Activated naive CD8-positive, alpha-beta T cell treated with anti-CD3 and anti-CD28 coated beads, Interleukin-2, amount 50 U/mL, for 24 hours (primary cell): ENCODE measurements around the gene MSI2.

ENCODE experiments used
- ATAC-seq: fragments of 150-1000 bp; cut with Tn5 transposase; one replicate; pipeline ENCODE4 v1.10.0; 2021
- DNase-seq: peaks from one replicate; pipeline ENCODE4 v3.0.0; 2021
- H3K27ac Mint-ChIP-seq: one replicate; pipeline ENCODE4 v1.8.0; 2021; ENCODE audit warnings: mild to moderate bottlenecking, mixed read lengths
- H3K27me3 Mint-ChIP-seq: one replicate; pipeline ENCODE4 v1.8.0; 2021; ENCODE audit warnings: mixed read lengths
- H3K36me3 Mint-ChIP-seq: one replicate; pipeline ENCODE4 v1.8.0; 2021; ENCODE audit warnings: low read depth, mixed read lengths
- H3K4me1 Mint-ChIP-seq: one replicate; pipeline ENCODE4 v1.8.0; 2021; ENCODE audit warnings: mixed read lengths
- H3K4me3 Mint-ChIP-seq: one replicate; pipeline ENCODE4 v1.8.0; 2021; ENCODE audit warnings: mild to moderate bottlenecking, moderate library complexity, mixed read lengths
- H3K9me3 Mint-ChIP-seq: one replicate; pipeline ENCODE4 v1.8.0; 2021; ENCODE audit warnings: mixed read lengths

The MSI2 gene

DNA sequence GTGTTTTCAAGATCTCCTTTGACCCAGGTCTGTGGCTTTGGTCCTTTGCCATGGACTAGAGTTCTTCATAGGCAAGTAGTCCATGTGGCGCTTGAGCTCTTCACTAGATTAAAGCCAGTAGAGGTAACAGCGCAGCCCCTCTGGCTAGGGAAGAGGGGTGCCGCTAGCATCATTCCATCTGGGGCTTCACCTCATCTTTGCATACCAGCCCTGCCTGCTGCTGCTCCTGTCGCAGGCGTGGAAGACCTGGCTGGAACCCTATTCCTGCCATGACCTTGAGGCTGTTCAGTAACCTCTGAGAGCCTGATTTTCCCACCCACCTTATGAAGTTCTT, 198.4 kb downstream of the MSI2 start:
- Mint-ChIP-seq H3K27me3 (no peaks in the 10 kb centered on the region), H3K36me3 (peaks cover 2% of the 10 kb centered on the region), H3K4me1 (peaks cover 70% of the 10 kb centered on the region), H3K4me3 (peak overlapping the region; percentile 39), H3K27ac (peak overlapping the region; percentile 88), H3K9me3 (no peaks in the 10 kb centered on the region)
- DNase-seq: no peak
- ATAC-seq: no peak

DNA sequence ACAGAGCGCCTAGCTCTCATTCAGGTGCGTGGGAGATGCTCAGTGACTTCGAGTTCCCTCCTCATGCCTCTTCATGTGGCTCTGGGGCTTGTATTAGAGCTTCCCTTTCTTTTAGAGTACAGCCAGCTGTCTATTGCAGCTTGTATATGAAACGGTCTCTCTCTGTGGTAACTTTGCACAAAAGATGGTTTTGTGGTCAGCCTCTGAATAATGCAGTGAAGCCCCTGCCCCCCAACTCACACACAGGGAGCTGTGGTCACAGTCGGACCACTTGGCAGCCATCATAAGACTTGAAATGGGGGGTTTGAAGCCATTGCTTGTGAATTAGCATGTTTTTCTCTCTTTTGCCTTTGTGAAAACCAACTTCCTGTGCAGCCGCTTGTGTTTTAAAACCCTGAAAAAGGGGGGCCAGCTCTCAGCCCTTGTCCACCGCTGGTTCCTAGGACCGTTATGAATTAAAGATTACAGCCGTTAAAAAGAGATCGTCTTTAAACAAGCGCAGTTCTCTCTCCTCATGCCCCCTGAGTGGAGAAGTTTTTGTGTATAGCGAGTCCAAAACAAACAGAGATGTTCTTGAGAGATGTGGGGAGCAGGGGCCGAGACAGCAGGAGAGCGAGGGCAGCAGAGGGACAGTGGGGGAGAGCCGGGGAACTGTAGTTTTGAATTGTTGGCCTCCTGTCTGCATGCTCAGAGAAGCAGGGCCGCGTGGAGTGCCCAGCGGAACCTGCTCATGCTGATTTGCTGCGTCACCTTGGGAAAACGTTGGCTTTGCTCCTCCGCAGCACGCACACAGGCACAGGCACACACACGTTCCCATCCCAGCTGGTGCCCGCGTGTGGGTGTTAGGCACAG, 199.0 kb downstream of the MSI2 start:
- Mint-ChIP-seq H3K4me1 (peaks cover 72% of the 10 kb centered on the region), H3K36me3 (peaks cover 2% of the 10 kb centered on the region), H3K4me3 (peak overlapping the region; percentile 39), H3K27ac (peak overlapping the region; percentile 88), H3K9me3 (no peaks in the 10 kb centered on the region), H3K27me3 (no peaks in the 10 kb centered on the region)
- ATAC-seq (peak; percentile 73), DNase-seq (peak; percentile 42)

DNA sequence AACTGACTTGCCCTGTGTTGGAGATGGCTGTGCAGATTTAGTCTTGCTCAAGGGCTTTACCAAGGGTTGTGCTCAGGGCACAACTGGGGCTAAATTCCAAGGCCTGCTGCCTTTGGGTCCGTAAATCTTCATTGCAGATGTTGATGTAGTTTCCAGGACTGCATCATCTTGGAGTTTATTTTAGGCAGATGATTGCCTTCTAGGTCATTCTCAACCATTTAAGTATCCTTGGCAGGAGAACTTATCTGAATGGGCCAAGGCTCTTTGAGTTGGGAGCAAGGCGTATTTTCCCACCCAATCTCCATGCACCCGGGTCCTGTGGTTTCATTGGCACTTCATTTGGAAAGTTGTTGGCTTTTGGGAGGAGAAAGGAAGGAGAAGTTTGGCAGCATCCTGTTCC, 200.3 kb downstream of the MSI2 start:
- peaks cover 75% of the 10 kb centered on the region for H3K4me1 Mint-ChIP-seq
- H3K36me3 Mint-ChIP-seq: peaks cover 2% of the 10 kb centered on the region
- DNase-seq (no peak), ATAC-seq (no peak)
- no peaks in the 10 kb centered on the region for H3K27me3 Mint-ChIP-seq
- H3K27ac Mint-ChIP-seq: no peak overlapping the region
- H3K9me3 Mint-ChIP-seq: no peaks in the 10 kb centered on the region
- no peak overlapping the region for H3K4me3 Mint-ChIP-seq

DNA sequence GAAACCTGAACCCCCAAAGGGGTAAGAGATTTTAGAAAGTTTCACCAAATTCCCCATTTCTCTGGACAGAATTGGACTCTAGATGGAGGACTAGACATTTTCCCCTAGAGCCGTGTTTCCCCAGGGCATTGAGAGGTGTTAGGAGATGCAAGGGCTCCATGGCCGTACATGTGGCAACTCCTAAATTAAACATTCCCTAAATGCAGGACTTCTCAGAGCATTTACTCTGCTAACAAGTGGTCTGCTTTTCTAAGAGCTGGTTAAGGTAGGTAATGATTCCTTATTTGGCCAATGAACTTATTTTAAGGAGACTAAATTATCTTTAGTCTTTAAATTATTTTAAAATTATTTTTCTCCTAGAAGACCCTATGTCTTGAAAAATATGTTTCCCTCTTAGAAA, 200.9 kb downstream of the MSI2 start:
- ATAC-seq: no peak

DNA sequence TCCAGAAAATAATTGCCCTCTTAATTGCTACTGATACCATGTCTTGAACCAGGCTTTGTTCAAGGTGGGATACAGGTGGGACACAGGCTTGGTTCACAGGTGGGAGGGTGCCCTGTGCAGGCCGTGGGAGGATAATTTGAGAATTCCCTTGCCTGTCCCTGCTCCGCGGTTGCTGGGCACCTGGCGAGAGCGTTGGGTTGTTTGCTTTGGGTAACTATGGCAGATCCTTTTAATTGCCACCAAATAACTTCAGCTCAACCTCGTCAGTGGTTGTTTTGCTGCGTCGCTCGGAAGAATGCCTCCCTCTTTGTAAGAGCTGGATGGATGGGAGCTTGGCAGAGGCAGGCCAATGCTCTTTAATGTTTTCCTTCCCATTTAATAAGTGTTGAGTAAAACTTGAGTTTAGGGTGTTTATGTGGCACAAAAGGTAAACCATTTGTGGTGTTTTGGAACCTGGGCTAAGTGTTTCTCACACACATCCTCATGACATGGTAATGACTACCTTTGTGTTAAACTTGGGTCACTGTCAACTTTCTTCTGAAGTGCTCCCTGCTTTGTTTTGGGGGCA, 202.5 kb downstream of the MSI2 start:
- Mint-ChIP-seq H3K4me1 (peaks cover 82% of the 10 kb centered on the region), H3K9me3 (no peaks in the 10 kb centered on the region), H3K4me3 (no peak overlapping the region), H3K27me3 (no peaks in the 10 kb centered on the region), H3K36me3 (peaks cover 3% of the 10 kb centered on the region), H3K27ac (peak overlapping the region; percentile 80)
- DNase-seq (no peak), ATAC-seq (no peak)

More for the DNA sequence above, 200.9 kb downstream of the MSI2 start:
- no peak for DNase-seq
- peaks cover 77% of the 10 kb centered on the region for H3K4me1 Mint-ChIP-seq
- peaks cover 2% of the 10 kb centered on the region for H3K36me3 Mint-ChIP-seq
- H3K27me3 Mint-ChIP-seq: no peaks in the 10 kb centered on the region
- no peak overlapping the region for H3K4me3 Mint-ChIP-seq
- H3K27ac Mint-ChIP-seq: no peak overlapping the region
- no peaks in the 10 kb centered on the region for H3K9me3 Mint-ChIP-seq

DNA sequence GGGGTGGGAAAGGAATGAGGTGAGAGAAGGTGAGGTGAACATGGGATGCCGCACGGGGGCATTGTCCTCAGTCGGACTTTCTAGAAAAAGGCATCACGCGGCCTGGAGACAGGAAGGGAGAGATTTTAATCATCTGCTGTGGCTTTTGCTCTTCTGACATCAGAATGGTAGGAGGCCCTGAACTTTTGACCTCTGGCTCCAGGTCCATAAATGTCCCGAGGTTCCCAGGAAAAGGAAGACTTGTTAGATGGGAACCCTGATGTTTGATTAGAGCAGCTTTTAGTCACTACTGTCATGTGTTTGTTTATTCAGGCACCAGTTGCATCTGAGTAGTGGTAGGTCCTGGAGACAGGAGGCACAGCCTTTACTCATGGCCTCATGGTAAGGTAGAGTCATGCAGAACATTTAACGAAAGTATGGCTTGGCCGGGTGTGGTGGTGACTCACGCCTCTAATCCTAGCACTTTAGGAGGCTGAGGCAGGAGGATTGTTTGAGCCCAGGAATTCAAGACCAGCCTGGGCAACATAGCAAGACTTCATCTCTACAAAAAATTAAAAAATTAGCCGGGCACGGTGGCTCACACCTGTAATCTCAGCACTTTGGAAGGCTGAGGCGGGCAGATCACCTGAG, 203.1 kb downstream of the MSI2 start:
- no peak for DNase-seq
- Mint-ChIP-seq H3K4me1 (peaks cover 82% of the 10 kb centered on the region), H3K4me3 (no peak overlapping the region), H3K9me3 (no peaks in the 10 kb centered on the region), H3K27me3 (no peaks in the 10 kb centered on the region), H3K36me3 (peaks cover 5% of the 10 kb centered on the region), H3K27ac (peak overlapping the region; percentile 80)
- ATAC-seq: peak; percentile 53

DNA sequence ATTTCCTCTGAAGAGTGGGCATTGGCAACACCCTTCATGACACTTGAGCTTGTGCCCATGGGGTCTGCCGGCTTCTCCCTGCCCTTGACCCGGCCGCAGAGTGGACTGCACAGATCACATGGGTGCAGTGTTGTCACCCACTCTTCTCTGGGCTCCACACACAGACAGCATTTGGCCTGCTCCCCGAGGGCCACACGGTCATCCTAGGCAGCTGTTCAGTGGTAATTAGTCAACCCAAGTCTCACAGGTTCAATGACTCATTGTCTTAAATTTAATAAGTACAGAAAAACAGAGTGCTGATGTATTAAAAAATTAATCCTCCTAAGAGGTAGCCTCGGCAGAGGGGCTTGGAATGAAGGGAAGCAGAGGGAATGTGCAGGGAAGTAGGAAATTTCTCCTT, 204.8 kb downstream of the MSI2 start:
- H3K27me3 Mint-ChIP-seq: no peaks in the 10 kb centered on the region
- peak overlapping the region; percentile 94 for H3K27ac Mint-ChIP-seq
- H3K36me3 Mint-ChIP-seq: peaks cover 3% of the 10 kb centered on the region
- H3K4me1 Mint-ChIP-seq: peaks cover 77% of the 10 kb centered on the region
- peak overlapping the region; percentile 52 for H3K4me3 Mint-ChIP-seq
- DNase-seq (peak; percentile 44), ATAC-seq (peak; percentile 47)
- no peaks in the 10 kb centered on the region for H3K9me3 Mint-ChIP-seq

DNA sequence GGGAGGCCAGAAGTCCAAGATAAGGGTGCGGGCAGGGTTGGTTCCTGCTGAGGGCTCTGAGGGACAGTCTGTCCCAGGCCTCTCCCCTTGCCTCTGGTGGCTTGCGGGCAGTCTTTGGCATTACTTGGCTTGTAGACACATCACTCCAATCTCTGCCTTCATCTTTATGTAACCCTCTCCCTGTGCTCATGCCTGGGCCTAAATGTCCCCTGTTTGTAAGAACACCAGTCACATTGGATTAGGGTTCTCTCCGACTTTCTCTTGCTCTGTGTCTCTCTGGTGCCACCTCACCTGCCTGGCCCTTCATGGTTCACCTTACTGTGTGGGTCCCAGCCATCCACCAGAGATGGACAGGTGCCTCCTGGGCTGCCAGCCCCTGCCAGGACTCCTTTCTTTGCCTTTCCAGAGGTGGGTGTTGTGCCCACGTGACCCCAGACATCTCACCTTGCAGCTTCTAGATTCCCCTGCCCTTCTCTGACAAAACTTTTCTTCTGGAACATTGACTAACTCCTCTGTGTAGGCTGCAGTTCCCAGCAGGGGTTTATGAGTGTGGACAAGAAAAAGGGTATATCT, 205.8 kb downstream of the MSI2 start:
- no peak for ATAC-seq
- peaks cover 78% of the 10 kb centered on the region for H3K4me1 Mint-ChIP-seq
- peak overlapping the region; percentile 52 for H3K4me3 Mint-ChIP-seq

DNA sequence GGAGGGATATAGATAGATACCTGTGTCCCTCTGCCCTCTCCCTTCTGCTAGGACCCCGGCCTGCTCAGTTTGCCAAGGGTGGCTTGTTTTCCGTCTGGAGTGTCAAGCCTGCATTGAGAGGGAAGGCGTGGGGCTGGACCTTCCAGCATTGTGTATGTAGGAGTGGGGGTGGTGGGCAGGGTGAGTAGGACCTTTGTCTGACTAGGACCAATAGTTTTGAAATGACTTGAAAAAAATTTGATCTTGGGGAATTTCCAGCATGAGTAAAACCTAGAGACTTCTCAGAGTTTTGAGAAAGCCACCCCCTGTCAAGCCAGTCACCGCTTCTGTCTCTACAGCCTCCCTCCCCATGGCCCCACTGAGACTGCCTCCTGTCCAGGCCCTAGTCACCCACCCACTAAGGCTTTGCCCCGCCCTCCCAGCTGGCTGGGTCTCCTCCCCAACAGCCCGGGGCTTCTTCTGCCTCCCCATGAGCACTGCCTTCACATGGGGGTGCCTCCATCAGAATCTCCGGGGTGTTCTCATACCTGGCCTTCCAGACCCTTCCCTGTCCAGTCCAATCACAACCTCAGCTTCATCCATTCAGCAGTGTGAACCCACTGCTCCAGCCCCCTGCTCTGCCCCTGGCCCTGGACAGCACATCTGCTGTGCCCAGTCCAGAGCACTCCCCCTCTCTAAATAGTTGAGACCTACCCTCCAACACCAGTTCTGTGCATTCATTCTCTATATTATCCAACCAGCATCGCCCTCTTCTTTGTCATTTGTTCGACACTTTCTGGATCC, 207.0 kb downstream of the MSI2 start:
- ATAC-seq: peak; percentile 92

More for the DNA sequence above, 205.8 kb downstream of the MSI2 start:
- peak overlapping the region; percentile 94 for H3K27ac Mint-ChIP-seq
- H3K9me3 Mint-ChIP-seq: no peaks in the 10 kb centered on the region
- no peak for DNase-seq
- peaks cover 3% of the 10 kb centered on the region for H3K36me3 Mint-ChIP-seq
- H3K27me3 Mint-ChIP-seq: no peaks in the 10 kb centered on the region

DNA sequence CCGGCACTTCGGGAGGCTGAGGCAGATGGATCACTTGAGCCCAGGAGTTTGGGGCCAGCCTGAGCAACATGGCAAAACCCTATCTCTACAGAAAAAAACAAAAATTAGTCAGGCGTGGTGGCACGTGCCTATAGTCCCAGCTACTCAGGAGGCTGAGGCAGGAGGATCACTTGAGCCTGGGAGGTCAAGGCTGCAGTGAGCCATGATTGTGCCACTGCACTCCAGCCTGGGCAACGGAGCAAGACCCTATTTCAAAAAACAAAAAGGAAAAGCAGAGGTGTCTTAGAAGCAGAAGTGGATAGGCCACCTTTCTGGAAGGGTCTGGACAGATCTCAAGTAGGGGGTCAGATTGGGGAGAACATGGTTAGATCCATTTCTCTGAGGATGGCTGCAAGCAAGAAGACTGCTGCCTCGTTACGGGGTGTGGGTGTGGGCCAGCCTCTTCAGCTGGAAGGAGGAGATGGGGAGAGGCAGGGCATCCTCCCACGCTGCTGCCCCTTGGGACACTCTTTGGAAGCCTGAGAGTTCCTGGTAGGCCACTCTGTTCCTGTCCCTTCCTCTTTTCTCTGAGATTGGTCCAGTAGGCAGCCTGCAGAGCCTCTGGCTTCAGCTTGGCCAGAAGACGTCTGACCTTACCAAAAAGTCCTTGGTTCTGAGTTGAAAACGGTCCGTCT, 208.0 kb downstream of the MSI2 start:
- DNase-seq (no peak), ATAC-seq (no peak)
- peaks cover 78% of the 10 kb centered on the region for H3K4me1 Mint-ChIP-seq
- peaks cover 3% of the 10 kb centered on the region for H3K36me3 Mint-ChIP-seq
- no peaks in the 10 kb centered on the region for H3K9me3 Mint-ChIP-seq
- no peaks in the 10 kb centered on the region for H3K27me3 Mint-ChIP-seq
- peak overlapping the region; percentile 49 for H3K4me3 Mint-ChIP-seq
- H3K27ac Mint-ChIP-seq: peak overlapping the region; percentile 94

More for the DNA sequence above, 207.0 kb downstream of the MSI2 start:
- Mint-ChIP-seq H3K27me3 (no peaks in the 10 kb centered on the region), H3K9me3 (no peaks in the 10 kb centered on the region), H3K27ac (peak overlapping the region; percentile 94), H3K4me1 (peaks cover 79% of the 10 kb centered on the region), H3K36me3 (peaks cover 3% of the 10 kb centered on the region), H3K4me3 (peak overlapping the region; percentile 52)
- DNase-seq: peak; percentile 87

DNA sequence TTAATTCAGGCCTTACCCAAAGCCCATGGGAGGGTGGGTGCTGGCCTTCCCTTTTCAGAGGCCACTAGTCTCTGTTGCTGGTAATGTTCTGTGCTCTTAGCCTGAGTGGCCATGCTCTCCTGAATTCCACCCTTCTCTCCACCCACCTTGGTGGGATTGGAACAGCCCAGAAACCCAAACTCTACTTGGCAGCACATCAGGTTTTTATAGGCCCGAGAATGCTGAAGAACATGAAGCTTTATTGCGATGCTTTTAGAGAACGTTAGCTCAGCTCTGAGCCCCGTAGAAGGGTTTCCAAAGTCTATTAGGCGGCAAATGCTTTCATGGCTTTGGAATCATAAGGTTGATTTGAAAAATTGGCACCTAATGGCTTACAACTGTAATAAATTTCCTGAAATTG, 209.3 kb downstream of the MSI2 start:
- Mint-ChIP-seq H3K36me3 (peaks cover 3% of the 10 kb centered on the region), H3K27ac (no peak overlapping the region), H3K9me3 (no peaks in the 10 kb centered on the region), H3K27me3 (no peaks in the 10 kb centered on the region), H3K4me1 (peaks cover 73% of the 10 kb centered on the region), H3K4me3 (no peak overlapping the region)
- DNase-seq (no peak), ATAC-seq (no peak)

DNA sequence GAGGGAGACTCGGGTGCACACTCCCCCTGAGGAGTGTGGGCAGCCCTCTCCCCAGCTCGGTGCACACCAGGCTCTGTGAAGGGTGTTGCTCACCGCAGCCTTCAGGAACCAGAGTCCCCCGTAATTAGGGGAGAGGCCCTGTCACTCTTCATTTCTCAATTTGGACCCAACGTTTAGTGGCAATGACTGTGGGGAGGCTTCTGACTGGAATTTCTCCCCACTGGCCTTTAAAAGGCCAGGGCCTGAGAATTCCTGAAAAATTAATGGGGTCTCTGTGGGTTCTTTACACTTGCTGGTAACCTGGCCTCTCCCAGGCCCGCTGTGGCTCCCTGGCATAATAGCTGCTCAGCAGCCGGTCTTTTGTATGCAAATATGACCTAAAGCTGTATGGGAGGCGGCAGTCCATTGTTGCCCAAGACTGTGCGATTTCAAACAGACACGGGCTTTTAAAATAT, 209.7 kb downstream of the MSI2 start:
- Mint-ChIP-seq H3K9me3 (no peaks in the 10 kb centered on the region), H3K27me3 (no peaks in the 10 kb centered on the region), H3K36me3 (peaks cover 3% of the 10 kb centered on the region), H3K4me1 (peaks cover 69% of the 10 kb centered on the region), H3K27ac (no peak overlapping the region), H3K4me3 (no peak overlapping the region)
- DNase-seq (no peak), ATAC-seq (no peak)

DNA sequence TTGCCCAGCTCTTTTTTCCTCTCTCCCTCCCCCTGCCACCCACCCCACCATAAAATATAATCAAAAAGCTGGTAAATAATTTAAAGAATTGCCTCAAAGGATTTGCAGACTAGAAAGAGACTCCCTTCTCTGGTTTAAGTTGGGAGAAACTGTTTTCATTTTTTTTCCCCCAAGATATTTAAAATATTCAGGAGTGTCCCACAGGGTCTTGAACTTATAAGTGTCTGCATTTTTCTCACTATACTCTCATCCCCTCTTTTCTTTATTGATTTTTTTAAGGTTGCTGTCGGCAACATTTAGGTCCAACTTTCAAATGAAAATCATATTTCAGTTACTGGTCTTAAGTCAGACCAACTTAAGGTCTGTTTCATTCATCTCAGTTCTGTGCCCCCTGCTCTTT, 210.2 kb downstream of the MSI2 start:
- peaks cover 3% of the 10 kb centered on the region for H3K36me3 Mint-ChIP-seq
- ATAC-seq (no peak), DNase-seq (no peak)
- peaks cover 64% of the 10 kb centered on the region for H3K4me1 Mint-ChIP-seq
- H3K27me3 Mint-ChIP-seq: no peaks in the 10 kb centered on the region
- H3K27ac Mint-ChIP-seq: peak overlapping the region; percentile 34
- no peak overlapping the region for H3K4me3 Mint-ChIP-seq
- no peaks in the 10 kb centered on the region for H3K9me3 Mint-ChIP-seq

DNA sequence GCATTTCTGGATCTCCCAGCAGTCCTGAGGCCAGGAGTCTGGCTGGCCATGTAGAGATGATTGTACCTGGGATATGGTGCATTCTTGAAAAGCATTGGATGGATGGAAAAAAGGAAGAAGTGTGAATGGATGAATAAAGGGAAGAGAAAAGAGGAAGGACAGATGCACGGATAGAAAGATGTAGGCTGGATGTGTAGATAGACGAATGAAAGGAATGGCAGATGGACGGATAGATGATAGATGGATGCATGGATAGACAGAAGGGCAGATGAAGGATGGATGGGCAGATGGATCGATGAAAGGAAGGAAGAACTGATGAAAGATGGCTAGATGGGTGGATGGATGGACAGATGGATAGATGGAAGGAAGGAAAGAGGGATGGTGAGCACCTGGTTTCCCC, 210.9 kb downstream of the MSI2 start:
- Mint-ChIP-seq H3K27ac (no peak overlapping the region), H3K4me3 (no peak overlapping the region), H3K36me3 (peaks cover 3% of the 10 kb centered on the region), H3K27me3 (no peaks in the 10 kb centered on the region), H3K4me1 (peaks cover 57% of the 10 kb centered on the region), H3K9me3 (no peaks in the 10 kb centered on the region)
- no peak for DNase-seq
- no peak for ATAC-seq
